Fibroblast of the aortic adventitia (primary cell): Measurements from ENCODE around the gene POLQ. TPM values are rescaled to one million over a fixed set of nuclear protein-coding genes. Genes with fewer than 3 reads are reported as not detected.

Experiments used
- DNase-seq: peaks from one replicate; pipeline ENCODE4 v3.0.0-alpha.2; 2010; ENCODE audit warnings: low read depth
- H3K4me3 ChIP-seq: 2 replicates; pipeline ENCODE4 v1.5.1; 2011; ENCODE audit warnings: low read depth, mild to moderate bottlenecking, control low read depth, low read length, moderate library complexity
- total RNA-seq: library from RNA; depleted of rRNA; stranded (reverse); fragments of >200 nt; gene quantifications from 2 replicates; pipeline ENCODE4 v1.2.3, GENCODE V29; 2012; ENCODE audit warnings: low replicate concordance
- TF ChIP-seq, protein P1 (sequence below): IDR thresholded peaks from 2 replicates; pipeline ENCODE4 v1.5.1; 2011; ENCODE audit warnings: mild to moderate bottlenecking, low read length, control low read depth, inconsistent platforms; ENCODE audit not compliant: insufficient read depth

The POLQ gene
- total RNA-seq, 1 donor, result 10.1 TPM

DNA sequence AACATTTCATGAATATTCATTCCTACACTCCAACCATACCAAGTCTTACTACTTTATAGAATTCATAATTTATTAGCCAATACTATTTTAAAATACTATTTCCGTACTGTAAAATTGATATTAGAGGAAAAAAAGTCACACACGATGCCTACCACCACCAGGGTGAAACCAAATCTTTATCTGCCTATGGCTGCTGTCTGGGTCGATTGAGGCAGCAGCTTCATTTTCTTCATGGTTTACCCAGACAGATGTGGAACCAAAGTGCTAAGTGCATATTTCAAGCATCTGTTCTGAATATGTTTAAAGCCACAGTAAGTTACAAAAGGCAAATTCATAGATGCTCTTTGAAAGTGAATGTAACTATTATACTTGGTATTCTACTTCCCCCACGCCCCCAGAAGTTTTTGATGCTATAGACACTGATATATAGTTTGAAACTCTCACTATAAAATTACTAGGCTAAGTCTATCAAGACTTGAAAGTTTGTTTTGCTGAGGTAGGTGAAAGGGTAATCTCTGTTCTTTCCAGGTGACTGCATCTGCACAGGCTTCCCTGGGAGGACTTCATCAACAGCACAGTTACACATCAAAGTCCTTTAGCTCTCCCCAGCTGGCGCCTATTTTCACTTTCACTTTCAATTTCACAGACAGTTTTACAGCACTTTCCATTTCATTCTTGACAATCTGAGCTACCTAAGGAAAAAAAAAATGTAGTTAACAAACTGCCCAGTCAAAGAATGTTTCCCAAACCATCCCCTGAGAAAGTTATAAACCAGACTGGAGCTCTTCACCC lies 113.9 kb downstream of the POLQ start:
- peak; percentile 65 for DNase-seq
- TF ChIP-seq, protein P1, sequence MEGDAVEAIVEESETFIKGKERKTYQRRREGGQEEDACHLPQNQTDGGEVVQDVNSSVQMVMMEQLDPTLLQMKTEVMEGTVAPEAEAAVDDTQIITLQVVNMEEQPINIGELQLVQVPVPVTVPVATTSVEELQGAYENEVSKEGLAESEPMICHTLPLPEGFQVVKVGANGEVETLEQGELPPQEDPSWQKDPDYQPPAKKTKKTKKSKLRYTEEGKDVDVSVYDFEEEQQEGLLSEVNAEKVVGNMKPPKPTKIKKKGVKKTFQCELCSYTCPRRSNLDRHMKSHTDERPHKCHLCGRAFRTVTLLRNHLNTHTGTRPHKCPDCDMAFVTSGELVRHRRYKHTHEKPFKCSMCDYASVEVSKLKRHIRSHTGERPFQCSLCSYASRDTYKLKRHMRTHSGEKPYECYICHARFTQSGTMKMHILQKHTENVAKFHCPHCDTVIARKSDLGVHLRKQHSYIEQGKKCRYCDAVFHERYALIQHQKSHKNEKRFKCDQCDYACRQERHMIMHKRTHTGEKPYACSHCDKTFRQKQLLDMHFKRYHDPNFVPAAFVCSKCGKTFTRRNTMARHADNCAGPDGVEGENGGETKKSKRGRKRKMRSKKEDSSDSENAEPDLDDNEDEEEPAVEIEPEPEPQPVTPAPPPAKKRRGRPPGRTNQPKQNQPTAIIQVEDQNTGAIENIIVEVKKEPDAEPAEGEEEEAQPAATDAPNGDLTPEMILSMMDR, result no peak
- H3K4me3 ChIP-seq, result peak overlapping the region; percentile 47

DNA sequence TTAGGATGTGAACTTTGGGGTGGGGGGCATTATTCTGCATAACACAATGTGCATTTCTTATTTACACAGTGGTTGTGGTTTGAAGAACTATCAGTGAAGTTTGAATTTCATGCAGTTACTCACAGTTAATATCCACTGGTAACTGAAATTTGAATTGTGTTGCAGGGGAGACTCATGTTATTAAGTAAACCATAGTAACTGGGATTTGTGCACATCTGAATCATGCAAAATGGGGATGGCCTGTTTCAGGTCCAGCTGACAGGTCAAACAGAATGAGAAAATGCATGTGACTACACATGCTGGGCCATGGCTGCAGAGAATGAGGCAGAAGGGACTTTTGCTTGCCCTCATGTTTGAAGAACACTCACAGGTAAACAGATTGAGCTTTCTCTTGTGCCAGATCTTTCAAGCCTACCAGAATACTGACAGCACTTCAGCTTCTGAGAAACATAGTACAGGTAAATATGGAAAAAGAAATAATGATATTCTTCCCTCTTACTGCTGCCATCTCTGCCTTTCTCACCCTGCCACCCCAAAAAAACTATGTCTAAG lies 115.0 kb downstream of the POLQ start:
- TF ChIP-seq, protein P1, result no peak
- DNase-seq, result no peak
- no peak overlapping the region for H3K4me3 ChIP-seq

DNA sequence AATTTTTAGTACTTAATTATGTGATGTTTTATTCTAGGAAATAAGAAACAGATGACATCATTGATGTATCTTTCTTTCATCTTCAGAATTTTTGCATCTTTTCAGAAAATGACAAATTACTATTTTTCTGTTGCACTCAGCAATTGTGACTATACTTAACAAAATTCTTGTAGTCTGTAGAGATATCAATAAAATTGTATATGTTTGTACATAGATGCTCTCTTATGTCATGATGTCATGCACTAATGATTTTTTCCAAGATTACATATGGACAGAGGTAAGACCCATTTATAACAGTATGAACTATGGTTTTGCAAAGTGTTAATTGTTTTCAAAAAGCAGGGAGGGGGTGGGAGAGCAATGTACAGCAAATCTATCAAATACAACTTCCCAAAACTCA lies 121.2 kb downstream of the POLQ start:
- TF ChIP-seq, protein P1, result no peak
- no peak for DNase-seq
- H3K4me3 ChIP-seq, result no peak overlapping the region

DNA sequence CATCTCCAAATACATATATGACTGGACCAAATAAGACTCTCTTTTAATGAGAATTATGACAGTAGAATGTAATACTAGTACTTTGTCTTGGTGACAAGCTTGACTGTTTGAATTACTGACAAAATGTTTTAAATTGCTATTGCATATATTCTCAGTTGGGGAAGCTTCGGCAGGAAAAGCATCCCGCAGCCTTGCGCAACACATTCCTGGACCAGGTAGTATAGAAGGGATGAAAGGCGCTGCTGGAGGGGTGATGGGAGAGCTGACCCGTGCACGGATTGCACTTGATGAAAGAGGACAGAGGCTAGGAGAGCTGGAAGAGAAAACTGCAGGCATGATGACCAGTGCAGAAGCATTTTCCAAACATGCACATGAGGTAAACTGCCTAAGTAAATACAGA lies 127.6 kb downstream of the POLQ start:
- TF ChIP-seq, protein P1, result no peak
- H3K4me3 ChIP-seq, result no peak overlapping the region
- no peak for DNase-seq

DNA sequence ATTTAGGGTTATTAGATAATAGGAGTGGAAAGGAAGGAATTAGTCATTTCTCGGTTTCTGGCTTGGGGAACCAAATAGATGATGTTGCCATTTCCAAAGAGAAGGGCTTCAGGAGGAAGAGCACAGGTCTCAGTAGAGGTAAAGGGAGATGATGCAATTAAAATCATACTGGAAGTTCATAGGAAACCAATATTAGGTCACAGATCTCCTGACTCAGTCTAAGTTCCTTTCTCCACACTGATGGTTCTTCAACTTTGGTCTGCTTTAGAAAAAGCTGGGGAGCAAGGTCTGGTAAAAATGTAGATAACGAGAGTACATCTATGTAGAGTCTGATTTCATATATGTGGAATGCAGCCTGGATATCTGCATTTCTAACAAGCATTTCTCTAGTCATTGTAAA lies 130.9 kb downstream of the POLQ start:
- TF ChIP-seq, protein P1, result no peak
- peak; percentile 5 for DNase-seq
- H3K4me3 ChIP-seq, result no peak overlapping the region

DNA sequence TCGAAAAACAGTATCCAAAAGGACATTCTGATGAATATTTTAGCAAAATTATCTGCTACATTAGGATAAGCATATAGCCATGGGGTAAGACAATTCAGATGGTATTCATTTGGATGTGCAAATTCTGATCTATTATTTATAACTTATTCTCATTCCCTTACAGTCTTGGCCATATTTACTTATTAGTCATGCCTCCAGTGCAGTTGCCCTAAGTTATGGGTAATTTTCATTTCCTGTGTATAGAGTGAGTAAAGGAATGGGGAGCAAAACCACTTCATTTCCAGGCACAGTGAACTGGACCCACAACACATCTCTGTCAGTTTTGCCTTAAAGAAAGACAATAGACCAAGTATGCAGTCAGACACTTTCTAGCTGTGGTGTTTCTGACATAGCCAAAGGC lies 134.3 kb downstream of the POLQ start:
- TF ChIP-seq, protein P1, result no peak
- H3K4me3 ChIP-seq, result no peak overlapping the region
- DNase-seq, result peak; percentile 6

DNA sequence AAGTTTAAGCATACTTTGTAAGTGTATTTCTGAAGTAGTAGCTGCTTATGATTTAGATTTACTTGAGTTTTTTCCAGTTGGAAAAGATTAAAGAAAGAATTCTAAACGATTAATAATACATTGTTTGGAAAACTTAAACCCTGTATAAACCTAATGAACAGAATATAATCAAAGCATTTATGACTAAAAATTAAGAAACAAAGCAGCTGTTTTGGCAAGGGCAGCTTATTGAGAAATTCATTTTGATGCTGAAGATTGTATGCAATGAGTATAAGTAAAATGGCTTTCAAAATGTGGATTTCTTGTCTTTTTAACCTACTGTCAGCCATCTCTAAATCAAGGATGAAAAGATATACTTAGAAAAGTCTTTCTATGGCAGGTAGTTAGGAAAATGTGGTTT lies 140.2 kb downstream of the POLQ start:
- DNase-seq, result no peak
- no peak overlapping the region for H3K4me3 ChIP-seq
- TF ChIP-seq, protein P1, result no peak
